Panc1 (cell line): ENCODE measurements around the gene LYPLA2. TPM values are rescaled to one million over a fixed set of nuclear protein-coding genes. Genes with fewer than 3 reads are reported as not detected.

Source experiments
- ATAC-seq: fragments of 200-7000 bp; cut with Tn5 transposase; 2 replicates; pipeline ENCODE4 v1.9.1; 2020; ENCODE audit warnings: mild to moderate bottlenecking, moderate library complexity
- BruUV-seq: library from RNA; stranded (reverse); fragments of 400-500 nt; replicated peaks from 2 replicates; lab custom pipeline; 2021; lab: Mats Ljungman, UMichigan
- CTCF ChIA-PET: fragments of 300-600 bp; sonication (Branson Sonifier 250); formaldehyde crosslinking; loops from one replicate; lab custom pipeline; 2022; ENCODE audit warnings: antibody characterized with exemption; lab: Charles Lee
- POLR2A ChIA-PET: fragments of 300-600 bp; sonication (Branson Sonifier 250); formaldehyde crosslinking; loops from one replicate; lab custom pipeline; 2022; ENCODE audit warnings: antibody characterized with exemption; lab: Charles Lee
- DNase-seq: peaks from one replicate; pipeline ENCODE4 v3.0.0-alpha.2; 2010; ENCODE audit warnings: low read depth, low spot score
- H3K27ac ChIP-seq: 2 replicates; pipeline ENCODE4 v1.5.1; 2011; ENCODE audit warnings: mild to moderate bottlenecking, low read length, inconsistent platforms
- H3K27me3 ChIP-seq: fragments of 200-500 bp; sonication (Bioruptor generic); 2 replicates; pipeline ENCODE4 v1.6.0; 2014; ENCODE audit warnings: low read length, inconsistent platforms; ENCODE audit not compliant: control insufficient read depth, insufficient read depth
- H3K36me3 ChIP-seq: fragments of 200-500 bp; sonication (Bioruptor generic); 2 replicates; pipeline ENCODE4 v1.5.1; 2014; ENCODE audit warnings: inconsistent platforms, mild to moderate bottlenecking, low read length, moderate library complexity; ENCODE audit not compliant: control insufficient read depth, insufficient read depth
- H3K4me1 ChIP-seq: 2 replicates; pipeline ENCODE4 v1.5.1; 2011; ENCODE audit warnings: inconsistent platforms, mild to moderate bottlenecking, low read length, moderate library complexity; ENCODE audit not compliant: control insufficient read depth, insufficient read depth
- H3K4me3 ChIP-seq, 2 experiments: 2 replicates each; pipeline ENCODE4 v1.5.1; 2011 to 2012; ENCODE audit warnings: low read depth in 2 of 2, low read length in 2 of 2, mild to moderate bottlenecking in 2 of 2, inconsistent platforms in 1 of 2, moderate library complexity in 1 of 2
- H3K9me3 ChIP-seq: fragments of 200-500 bp; sonication (Bioruptor generic); 2 replicates; pipeline ENCODE4 v1.5.1; 2014; ENCODE audit warnings: low read depth, mild to moderate bottlenecking, inconsistent platforms, low read length, moderate library complexity; ENCODE audit not compliant: control insufficient read depth, insufficient read depth
- POLR2AphosphoS5 ChIP-seq: IDR thresholded peaks from 2 replicates; pipeline ENCODE4 v1.6.1; 2012; ENCODE audit warnings: mild to moderate bottlenecking, low read depth, low read length, moderate library complexity
- SIN3A ChIP-seq: IDR thresholded peaks from 2 replicates; pipeline ENCODE4 v1.6.1; 2012; ENCODE audit warnings: low read depth, mild to moderate bottlenecking, low read length, moderate library complexity, borderline replicate concordance; ENCODE audit not compliant: insufficient read depth
- TCF7L2 ChIP-seq: IDR thresholded peaks from 2 replicates; pipeline ENCODE4 v1.6.1; 2011; ENCODE audit warnings: mild to moderate bottlenecking, low read depth, low read length, inconsistent platforms
- in situ Hi-C: cut with HindIII; loops from 2 replicates; pipeline ENCODE4 v1.10.0; 2016; ENCODE audit warnings: low sequenced_read_pairs, low pct_unique_long_range_greater_than_20kb
- intact Hi-C: fragments of 100-400 bp; cut with micrococcal nuclease; formaldehyde crosslinking; loops from one replicate; pipeline ENCODE4 v1.10.0; 2022; ENCODE audit not compliant: unreplicated experiment
- total RNA-seq: library from RNA; stranded (reverse); gene quantifications from one replicate; pipeline ENCODE4 v1.2.1, GENCODE V29; 2021; ENCODE audit not compliant: unreplicated experiment
- TF ChIP-seq, protein P1 (sequence below): fragments of 450-650 bp; IDR thresholded peaks from 2 replicates; pipeline ENCODE4 v1.5.1; 2017; ENCODE audit warnings: mild to moderate bottlenecking
- TF ChIP-seq, protein P2 (sequence below), 2 experiments: IDR thresholded peaks; 2 replicates each; pipeline ENCODE4 v1.6.1; 2011 to 2012; ENCODE audit warnings: low read depth in 2 of 2, control low read depth in 1 of 2, low read length in 1 of 2, mild to moderate bottlenecking in 1 of 2, moderate library complexity in 1 of 2; ENCODE audit not compliant: insufficient read depth in 1 of 2

LYPLA2 gene
- total RNA-seq, 1 experiment from 2014 or later = 82.9 TPM

DNA sequence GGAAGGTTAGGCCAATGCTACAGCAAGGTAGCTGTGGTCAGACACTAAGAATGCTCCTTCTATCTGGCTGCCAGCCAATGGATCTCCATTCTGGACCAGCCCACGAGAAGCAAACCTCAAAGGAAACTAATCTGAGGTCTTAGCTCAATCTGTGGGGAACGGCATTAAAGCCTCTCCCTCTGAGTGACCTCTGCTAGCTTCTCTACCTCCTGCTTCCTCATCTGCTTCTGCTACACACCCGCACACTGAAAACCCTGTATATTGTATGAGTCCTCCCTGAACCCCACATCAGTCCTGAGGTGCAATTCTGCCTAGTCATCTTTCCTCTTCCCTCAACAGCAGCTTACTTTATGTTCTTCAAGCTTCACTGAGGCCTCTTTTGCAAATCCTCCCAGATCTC is 16.5 kb downstream of the LYPLA2 start:
- Histone ChIP-seq H3K9me3 (no peaks in the 10 kb centered on the region), H3K36me3 (no peaks in the 10 kb centered on the region), H3K27me3 (no peaks in the 10 kb centered on the region), H3K4me3 (no peak overlapping the region), H3K4me1 (no peaks in the 10 kb centered on the region), H3K27ac (no peak overlapping the region)
- in situ Hi-C loops = no loop called here
- intact Hi-C loops = no loop called here
- ChIA-PET POLR2A (interaction anchor here (0.6 to 0.7 kb wide), 2 partner anchors 37 to 873 kb away, joined by 4 to 5 read pairs; no protein-coding TSS in a partner anchor), CTCF (no interaction called here)
- ATAC-seq (no peak), DNase-seq (no peak)
- BruUV-seq = no TSS peak
- TF ChIP-seq, protein P1, sequence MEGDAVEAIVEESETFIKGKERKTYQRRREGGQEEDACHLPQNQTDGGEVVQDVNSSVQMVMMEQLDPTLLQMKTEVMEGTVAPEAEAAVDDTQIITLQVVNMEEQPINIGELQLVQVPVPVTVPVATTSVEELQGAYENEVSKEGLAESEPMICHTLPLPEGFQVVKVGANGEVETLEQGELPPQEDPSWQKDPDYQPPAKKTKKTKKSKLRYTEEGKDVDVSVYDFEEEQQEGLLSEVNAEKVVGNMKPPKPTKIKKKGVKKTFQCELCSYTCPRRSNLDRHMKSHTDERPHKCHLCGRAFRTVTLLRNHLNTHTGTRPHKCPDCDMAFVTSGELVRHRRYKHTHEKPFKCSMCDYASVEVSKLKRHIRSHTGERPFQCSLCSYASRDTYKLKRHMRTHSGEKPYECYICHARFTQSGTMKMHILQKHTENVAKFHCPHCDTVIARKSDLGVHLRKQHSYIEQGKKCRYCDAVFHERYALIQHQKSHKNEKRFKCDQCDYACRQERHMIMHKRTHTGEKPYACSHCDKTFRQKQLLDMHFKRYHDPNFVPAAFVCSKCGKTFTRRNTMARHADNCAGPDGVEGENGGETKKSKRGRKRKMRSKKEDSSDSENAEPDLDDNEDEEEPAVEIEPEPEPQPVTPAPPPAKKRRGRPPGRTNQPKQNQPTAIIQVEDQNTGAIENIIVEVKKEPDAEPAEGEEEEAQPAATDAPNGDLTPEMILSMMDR = no peak
- TF ChIP-seq, protein P2, sequence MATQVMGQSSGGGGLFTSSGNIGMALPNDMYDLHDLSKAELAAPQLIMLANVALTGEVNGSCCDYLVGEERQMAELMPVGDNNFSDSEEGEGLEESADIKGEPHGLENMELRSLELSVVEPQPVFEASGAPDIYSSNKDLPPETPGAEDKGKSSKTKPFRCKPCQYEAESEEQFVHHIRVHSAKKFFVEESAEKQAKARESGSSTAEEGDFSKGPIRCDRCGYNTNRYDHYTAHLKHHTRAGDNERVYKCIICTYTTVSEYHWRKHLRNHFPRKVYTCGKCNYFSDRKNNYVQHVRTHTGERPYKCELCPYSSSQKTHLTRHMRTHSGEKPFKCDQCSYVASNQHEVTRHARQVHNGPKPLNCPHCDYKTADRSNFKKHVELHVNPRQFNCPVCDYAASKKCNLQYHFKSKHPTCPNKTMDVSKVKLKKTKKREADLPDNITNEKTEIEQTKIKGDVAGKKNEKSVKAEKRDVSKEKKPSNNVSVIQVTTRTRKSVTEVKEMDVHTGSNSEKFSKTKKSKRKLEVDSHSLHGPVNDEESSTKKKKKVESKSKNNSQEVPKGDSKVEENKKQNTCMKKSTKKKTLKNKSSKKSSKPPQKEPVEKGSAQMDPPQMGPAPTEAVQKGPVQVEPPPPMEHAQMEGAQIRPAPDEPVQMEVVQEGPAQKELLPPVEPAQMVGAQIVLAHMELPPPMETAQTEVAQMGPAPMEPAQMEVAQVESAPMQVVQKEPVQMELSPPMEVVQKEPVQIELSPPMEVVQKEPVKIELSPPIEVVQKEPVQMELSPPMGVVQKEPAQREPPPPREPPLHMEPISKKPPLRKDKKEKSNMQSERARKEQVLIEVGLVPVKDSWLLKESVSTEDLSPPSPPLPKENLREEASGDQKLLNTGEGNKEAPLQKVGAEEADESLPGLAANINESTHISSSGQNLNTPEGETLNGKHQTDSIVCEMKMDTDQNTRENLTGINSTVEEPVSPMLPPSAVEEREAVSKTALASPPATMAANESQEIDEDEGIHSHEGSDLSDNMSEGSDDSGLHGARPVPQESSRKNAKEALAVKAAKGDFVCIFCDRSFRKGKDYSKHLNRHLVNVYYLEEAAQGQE (IDR thresholded peaks at IDR 0.05; ENCODE audit: insufficient read depth in 1 of 2, low read depth in 2 of 2, low read length in 1 of 2) = no peak
- TF ChIP-seq POLR2AphosphoS5 (no peak), TCF7L2 (no peak), SIN3A (no peak)

DNA sequence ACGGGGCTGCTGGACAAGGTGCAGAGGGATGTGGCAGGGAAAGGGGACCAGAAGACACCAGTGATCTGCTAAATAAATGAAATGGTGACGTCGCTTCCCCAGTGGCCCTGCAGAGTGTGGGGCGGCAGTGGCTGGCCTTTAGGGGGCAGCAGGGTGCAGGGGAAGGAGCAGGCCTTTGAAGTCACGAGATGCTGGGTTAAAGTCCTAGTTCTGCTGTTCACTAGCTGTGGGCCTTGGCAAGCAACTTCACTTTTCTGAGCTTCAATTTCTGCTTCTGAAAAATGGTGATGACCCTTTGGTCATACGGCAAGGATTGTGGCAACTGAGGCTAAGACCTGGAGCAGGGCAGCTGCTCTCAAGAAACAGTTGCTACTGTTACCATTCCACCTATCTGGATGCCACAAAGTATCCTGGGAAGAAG is 18.8 kb downstream of the LYPLA2 start:
- H3K36me3 ChIP-seq = no peaks in the 10 kb centered on the region
- ChIA-PET POLR2A (interaction anchor here (0.6 kb wide), 2 partner anchors 47 to 138 kb away, joined by 3 to 9 read pairs; no protein-coding TSS in a partner anchor), CTCF (interaction anchor here (0.5 to 1.5 kb wide), 4 partner anchors 31 to 44 kb away, joined by 3 to 6 read pairs (median 4); no protein-coding TSS in a partner anchor)
- no peak for TF ChIP-seq POLR2AphosphoS5
- TF ChIP-seq, protein P1 = peak; percentile 91
- TF ChIP-seq, protein P2 (IDR thresholded peaks at IDR 0.05; ENCODE audit: insufficient read depth in 1 of 2, low read depth in 2 of 2, low read length in 1 of 2) = no peak
- TF ChIP-seq SIN3A = no peak
- peak; percentile 96 for TF ChIP-seq TCF7L2
- no peaks in the 10 kb centered on the region for H3K9me3 ChIP-seq
- intact Hi-C loops = loop anchor here (10.0 kb wide), 1 partner anchor 105 kb away; the partner anchor contains the start of gene CNR2
- DNase-seq (no peak), ATAC-seq (peak; percentile 85)
- no peak overlapping the region for H3K4me3 ChIP-seq
- no peak overlapping the region for H3K27ac ChIP-seq
- in situ Hi-C loops = no loop called here
- H3K27me3 ChIP-seq = no peaks in the 10 kb centered on the region
- BruUV-seq = no TSS peak
- H3K4me1 ChIP-seq = no peaks in the 10 kb centered on the region
